D721Med (cell line): Measurements from ENCODE around the gene PDLIM1.
A peak's percentile ranks its signal among the peaks of the same experiment; 100 is the strongest.

Source experiments
- DNase-seq: peaks from one replicate; pipeline ENCODE4 v3.0.0; 2011; ENCODE audit warnings: low spot score; ENCODE audit not compliant: insufficient read length
- FAIRE-seq: peaks from 2 replicates; lab custom pipeline; 2011; peaks lifted over from hg19 to GRCh38; lab: Jason Lieb, UNC
- TF ChIP-seq, protein P1 (sequence below): IDR thresholded peaks from 2 replicates; pipeline ENCODE4 v1.5.1; 2012; ENCODE audit warnings: mild to moderate bottlenecking, control low read depth; ENCODE audit not compliant: insufficient read depth; ENCODE audit errors: missing control alignments

PDLIM1 gene

GRCh38 chr10:95327367-95327766, 36.6 kb upstream of the PDLIM1 start:
- FAIRE-seq (peak; percentile 91), DNase-seq (peak; percentile 51)
- TF ChIP-seq, protein P1, sequence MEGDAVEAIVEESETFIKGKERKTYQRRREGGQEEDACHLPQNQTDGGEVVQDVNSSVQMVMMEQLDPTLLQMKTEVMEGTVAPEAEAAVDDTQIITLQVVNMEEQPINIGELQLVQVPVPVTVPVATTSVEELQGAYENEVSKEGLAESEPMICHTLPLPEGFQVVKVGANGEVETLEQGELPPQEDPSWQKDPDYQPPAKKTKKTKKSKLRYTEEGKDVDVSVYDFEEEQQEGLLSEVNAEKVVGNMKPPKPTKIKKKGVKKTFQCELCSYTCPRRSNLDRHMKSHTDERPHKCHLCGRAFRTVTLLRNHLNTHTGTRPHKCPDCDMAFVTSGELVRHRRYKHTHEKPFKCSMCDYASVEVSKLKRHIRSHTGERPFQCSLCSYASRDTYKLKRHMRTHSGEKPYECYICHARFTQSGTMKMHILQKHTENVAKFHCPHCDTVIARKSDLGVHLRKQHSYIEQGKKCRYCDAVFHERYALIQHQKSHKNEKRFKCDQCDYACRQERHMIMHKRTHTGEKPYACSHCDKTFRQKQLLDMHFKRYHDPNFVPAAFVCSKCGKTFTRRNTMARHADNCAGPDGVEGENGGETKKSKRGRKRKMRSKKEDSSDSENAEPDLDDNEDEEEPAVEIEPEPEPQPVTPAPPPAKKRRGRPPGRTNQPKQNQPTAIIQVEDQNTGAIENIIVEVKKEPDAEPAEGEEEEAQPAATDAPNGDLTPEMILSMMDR: no peak

- TF ChIP-seq, protein P1: no peak
- DNase-seq (no peak), FAIRE-seq (no peak)
These were observed 35.6 kb upstream of the PDLIM1 start for GRCh38 chr10:95326396-95326795.

DNA sequence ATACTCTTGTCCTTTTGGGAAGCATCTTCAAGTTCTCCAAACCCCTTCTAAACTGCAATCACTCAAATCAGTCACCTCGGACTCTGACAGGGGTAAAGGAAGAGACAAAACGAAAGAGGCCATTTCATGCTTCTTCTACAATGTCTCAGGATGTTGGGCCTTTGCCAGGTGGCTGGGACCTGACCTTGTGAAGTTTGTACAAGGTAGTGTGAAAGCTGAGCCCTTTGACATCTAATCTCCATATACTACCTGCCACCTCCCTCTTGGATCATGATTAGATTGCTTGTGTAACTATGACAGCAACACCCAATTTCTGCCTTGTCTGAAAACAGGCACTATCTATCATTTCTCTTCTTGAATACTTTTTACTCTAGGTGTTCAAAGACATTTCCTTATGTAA, 35.1 kb upstream of the PDLIM1 start:
- FAIRE-seq (no peak), DNase-seq (no peak)
- TF ChIP-seq, protein P1: no peak

DNA sequence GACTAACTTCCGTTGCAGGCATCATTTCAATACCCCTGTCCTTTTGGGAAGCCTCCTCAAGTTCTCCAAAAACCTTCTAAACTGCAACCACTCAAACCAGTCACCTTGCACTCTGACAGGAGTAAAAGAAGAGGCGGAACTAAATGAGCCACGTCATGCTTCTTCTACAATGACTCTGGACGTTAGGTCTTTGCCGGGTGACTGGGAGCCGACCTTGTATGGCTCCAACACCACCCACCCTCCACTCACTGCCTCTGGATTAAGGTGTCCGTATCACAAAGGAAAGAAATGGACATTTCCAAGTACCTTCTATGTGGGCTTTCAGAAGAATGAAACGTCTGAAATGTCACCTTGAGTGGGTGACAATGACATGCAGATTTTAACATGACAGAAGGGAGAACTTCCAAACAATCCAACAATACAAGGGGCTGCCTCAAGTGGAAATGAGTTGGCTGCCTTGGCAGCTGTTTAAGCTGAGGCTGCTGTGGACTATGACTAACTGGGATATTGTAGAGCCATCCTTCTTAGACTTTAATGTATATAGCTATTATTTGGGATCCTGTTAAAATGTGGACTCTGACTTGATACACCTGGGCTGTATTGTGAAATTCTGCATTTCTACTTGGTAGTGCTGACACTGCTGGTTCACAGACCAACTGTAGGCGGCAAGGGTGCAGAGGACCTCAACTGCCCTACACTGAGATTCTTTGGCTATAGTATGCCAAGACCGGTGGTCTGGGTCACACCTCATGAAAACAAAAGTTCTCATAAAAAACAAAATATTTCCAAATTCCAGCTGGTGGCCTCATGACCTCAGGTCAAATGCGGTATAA, 33.8 kb upstream of the PDLIM1 start:
- FAIRE-seq: no peak

DNA sequence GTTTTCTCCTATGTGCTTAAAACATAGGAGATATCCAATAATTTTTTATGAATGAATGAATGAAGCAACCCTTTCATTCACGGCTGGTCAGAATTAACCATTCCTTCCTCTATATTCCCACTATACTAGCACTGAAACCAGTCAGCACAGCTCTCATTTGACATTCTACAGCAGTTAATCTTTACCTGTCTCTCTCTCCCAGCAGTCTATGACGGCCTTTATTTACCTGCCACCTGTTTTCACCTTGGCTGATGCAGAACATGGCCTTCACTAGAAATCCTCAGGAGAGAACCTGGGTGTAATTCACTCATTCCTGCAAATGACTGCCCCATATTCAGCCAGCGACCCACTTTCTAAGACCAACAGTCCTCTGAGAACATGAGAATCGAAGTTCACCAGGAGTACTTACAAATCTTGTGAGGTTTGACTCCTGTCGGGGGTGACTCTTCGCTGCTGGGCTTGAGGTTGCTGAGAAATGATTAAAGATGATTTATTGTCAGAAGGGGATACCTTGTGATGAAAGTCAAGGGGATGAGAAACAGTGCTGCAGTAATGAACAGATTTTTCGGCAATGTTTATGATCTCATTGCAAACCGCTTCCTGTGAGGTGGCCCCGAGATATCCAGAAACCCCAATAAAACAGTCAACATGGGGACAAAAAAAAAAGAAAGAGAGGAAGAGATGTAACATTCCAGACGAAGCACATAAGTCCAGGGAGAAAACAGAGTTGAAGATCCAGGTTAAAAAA, 30.9 kb upstream of the PDLIM1 start:
- TF ChIP-seq, protein P1: no peak
- FAIRE-seq: no peak
- DNase-seq: no peak

More for the DNA sequence above, 33.8 kb upstream of the PDLIM1 start:
- TF ChIP-seq, protein P1: no peak
- no peak for DNase-seq

GRCh38 chr10:95319239-95319638, 28.4 kb upstream of the PDLIM1 start:
- FAIRE-seq: no peak
- TF ChIP-seq, protein P1: no peak
- no peak for DNase-seq
